ENCODE measurements around the gene BOK. TPM values are rescaled to one million over a fixed set of nuclear protein-coding genes. Genes with fewer than 3 reads are reported as not detected.

The BOK gene
- total and polyA plus RNA-seq, 2 of the 13 experiments (the other 11 are each of a cell fraction or from before 2014, with no cell fraction given) = 35.5 to 39.2 TPM

DNA sequence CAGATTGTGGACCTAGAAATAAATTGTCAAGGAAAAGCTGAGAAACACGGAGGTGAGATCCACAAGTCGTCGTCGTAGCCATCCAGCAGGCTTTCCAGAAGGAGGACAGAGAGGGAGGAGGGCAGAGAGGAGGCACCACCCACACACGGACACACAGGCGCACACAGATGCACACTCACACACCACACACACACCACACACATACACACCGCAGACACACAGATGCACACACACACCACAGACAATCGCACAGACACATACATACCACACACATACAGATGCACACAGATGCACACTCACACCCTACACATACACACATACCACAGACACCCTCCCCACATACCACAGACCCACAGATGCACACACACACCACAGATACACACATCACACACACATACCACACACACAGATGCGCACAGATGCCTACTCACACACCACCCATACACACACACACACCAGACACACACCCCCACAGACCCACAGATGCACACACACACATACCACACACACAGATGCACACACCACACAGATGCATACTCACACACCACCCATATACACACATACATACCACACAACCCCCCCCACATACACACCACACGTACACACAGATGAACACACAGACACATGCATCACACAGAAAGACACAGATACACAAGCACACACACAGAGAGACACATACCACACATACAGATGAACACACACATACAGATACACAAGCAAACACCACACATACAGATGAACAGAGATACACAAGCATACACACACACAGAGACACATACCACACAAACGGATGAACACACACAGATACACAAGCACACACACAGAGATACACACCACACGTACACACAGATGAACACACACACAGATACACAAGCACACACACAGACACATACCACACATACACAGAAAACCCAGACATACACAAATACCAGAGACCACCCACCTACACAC, 12.7 kb upstream of the BOK start (continued):
- TF ChIP-seq, protein P1, sequence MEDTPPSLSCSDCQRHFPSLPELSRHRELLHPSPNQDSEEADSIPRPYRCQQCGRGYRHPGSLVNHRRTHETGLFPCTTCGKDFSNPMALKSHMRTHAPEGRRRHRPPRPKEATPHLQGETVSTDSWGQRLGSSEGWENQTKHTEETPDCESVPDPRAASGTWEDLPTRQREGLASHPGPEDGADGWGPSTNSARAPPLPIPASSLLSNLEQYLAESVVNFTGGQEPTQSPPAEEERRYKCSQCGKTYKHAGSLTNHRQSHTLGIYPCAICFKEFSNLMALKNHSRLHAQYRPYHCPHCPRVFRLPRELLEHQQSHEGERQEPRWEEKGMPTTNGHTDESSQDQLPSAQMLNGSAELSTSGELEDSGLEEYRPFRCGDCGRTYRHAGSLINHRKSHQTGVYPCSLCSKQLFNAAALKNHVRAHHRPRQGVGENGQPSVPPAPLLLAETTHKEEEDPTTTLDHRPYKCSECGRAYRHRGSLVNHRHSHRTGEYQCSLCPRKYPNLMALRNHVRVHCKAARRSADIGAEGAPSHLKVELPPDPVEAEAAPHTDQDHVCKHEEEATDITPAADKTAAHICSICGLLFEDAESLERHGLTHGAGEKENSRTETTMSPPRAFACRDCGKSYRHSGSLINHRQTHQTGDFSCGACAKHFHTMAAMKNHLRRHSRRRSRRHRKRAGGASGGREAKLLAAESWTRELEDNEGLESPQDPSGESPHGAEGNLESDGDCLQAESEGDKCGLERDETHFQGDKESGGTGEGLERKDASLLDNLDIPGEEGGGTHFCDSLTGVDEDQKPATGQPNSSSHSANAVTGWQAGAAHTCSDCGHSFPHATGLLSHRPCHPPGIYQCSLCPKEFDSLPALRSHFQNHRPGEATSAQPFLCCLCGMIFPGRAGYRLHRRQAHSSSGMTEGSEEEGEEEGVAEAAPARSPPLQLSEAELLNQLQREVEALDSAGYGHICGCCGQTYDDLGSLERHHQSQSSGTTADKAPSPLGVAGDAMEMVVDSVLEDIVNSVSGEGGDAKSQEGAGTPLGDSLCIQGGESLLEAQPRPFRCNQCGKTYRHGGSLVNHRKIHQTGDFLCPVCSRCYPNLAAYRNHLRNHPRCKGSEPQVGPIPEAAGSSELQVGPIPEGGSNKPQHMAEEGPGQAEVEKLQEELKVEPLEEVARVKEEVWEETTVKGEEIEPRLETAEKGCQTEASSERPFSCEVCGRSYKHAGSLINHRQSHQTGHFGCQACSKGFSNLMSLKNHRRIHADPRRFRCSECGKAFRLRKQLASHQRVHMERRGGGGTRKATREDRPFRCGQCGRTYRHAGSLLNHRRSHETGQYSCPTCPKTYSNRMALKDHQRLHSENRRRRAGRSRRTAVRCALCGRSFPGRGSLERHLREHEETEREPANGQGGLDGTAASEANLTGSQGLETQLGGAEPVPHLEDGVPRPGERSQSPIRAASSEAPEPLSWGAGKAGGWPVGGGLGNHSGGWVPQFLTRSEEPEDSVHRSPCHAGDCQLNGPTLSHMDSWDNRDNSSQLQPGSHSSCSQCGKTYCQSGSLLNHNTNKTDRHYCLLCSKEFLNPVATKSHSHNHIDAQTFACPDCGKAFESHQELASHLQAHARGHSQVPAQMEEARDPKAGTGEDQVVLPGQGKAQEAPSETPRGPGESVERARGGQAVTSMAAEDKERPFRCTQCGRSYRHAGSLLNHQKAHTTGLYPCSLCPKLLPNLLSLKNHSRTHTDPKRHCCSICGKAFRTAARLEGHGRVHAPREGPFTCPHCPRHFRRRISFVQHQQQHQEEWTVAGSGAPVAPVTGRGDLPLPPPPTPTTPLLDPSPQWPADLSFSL (CRISPR knock-in tag; IDR thresholded peaks at IDR 0.05) = peak; percentile 92
- TF ChIP-seq, protein P2, sequence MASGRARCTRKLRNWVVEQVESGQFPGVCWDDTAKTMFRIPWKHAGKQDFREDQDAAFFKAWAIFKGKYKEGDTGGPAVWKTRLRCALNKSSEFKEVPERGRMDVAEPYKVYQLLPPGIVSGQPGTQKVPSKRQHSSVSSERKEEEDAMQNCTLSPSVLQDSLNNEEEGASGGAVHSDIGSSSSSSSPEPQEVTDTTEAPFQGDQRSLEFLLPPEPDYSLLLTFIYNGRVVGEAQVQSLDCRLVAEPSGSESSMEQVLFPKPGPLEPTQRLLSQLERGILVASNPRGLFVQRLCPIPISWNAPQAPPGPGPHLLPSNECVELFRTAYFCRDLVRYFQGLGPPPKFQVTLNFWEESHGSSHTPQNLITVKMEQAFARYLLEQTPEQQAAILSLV (CRISPR knock-in tag; IDR thresholded peaks at IDR 0.05; ENCODE audit: borderline replicate concordance) = no peak
- peak; percentile 52; the same call in 1 of the 2 replicates for TF ChIP-seq FOXA1 (IDR thresholded peaks at IDR 0.05)
- no peak for TF ChIP-seq FOXA1 (CRISPR knock-in tag; IDR thresholded peaks at IDR 0.05)
